AG20443 (cell line): ENCODE results near the gene MAP3K4.
"Not testable (repeated sequence)": the region's sequence is repeated elsewhere in the genome, so short reads cannot be mapped to it uniquely, and the experiment has no call there.

Source experiments
- DNase-seq: peaks from one replicate; pipeline ENCODE4 v3.0.0; 2012; ENCODE audit warnings: low spot score, mixed read lengths

The MAP3K4 gene

GRCh38 chr6:161088676-161089328, 97.2 kb downstream of the MAP3K4 start:
- DNase-seq, result no peak

- DNase-seq, result no peak
These were observed 99.6 kb downstream of the MAP3K4 start for GRCh38 chr6:161091151-161091550.

GRCh38 chr6:161091972-161092701, 100.6 kb downstream of the MAP3K4 start:
- peak; percentile 22 for DNase-seq

- no peak for DNase-seq
These were observed 103.4 kb downstream of the MAP3K4 start for GRCh38 chr6:161094955-161095354.

- DNase-seq, result no peak
These were observed 104.3 kb downstream of the MAP3K4 start for GRCh38 chr6:161095916-161096315.

- no peak for DNase-seq
These were observed 108.5 kb downstream of the MAP3K4 start for GRCh38 chr6:161100072-161100471.

- no peak for DNase-seq
These were observed 109.9 kb downstream of the MAP3K4 start for GRCh38 chr6:161101517-161101916.

- no peak for DNase-seq
These were observed 111.9 kb downstream of the MAP3K4 start for GRCh38 chr6:161103475-161103874.

- no peak for DNase-seq
These were observed 113.4 kb downstream of the MAP3K4 start for GRCh38 chr6:161104966-161105365.

- DNase-seq, result no peak
These were observed 113.8 kb downstream of the MAP3K4 start for GRCh38 chr6:161105408-161105807.

- no peak for DNase-seq
These were observed 116.5 kb downstream of the MAP3K4 start for GRCh38 chr6:161107779-161108730.

- DNase-seq, result no peak
These were observed 117.3 kb downstream of the MAP3K4 start for GRCh38 chr6:161108916-161109315.

GRCh38 chr6:161109366-161109765, 117.8 kb downstream of the MAP3K4 start:
- DNase-seq, result no peak

- no peak for DNase-seq
These were observed 118.6 kb downstream of the MAP3K4 start for GRCh38 chr6:161110028-161110779.

- no peak for DNase-seq
These were observed 119.7 kb downstream of the MAP3K4 start for GRCh38 chr6:161111261-161111660.

GRCh38 chr6:161115468-161115867, 123.9 kb downstream of the MAP3K4 start:
- no peak for DNase-seq

- DNase-seq, result no peak
These were observed 125.0 kb downstream of the MAP3K4 start for GRCh38 chr6:161116554-161116953.

GRCh38 chr6:161117308-161117707, 125.7 kb downstream of the MAP3K4 start:
- no peak for DNase-seq

GRCh38 chr6:161117942-161118341, 126.4 kb downstream of the MAP3K4 start:
- DNase-seq, result no peak

GRCh38 chr6:161123319-161123718, 131.8 kb downstream of the MAP3K4 start:
- not testable (repeated sequence) for DNase-seq

GRCh38 chr6:161125591-161125990, 134.0 kb downstream of the MAP3K4 start:
- no peak for DNase-seq
